Myocyte (in vitro differentiated cells): Measurements from ENCODE around the gene UQCR10. TPM values are rescaled to one million over a fixed set of nuclear protein-coding genes. Genes with fewer than 3 reads are reported as not detected.
A peak's percentile ranks its signal among the peaks of the same experiment; 100 is the strongest.

Experiments used
- DNase-seq: peaks from one replicate; pipeline ENCODE4 v3.0.0-alpha.2; 2012; ENCODE audit warnings: low read depth
- total RNA-seq: library from RNA; depleted of rRNA; stranded (reverse); fragments of >200 nt; gene quantifications from 2 replicates; pipeline ENCODE4 v1.2.3, GENCODE V29; 2014

UQCR10 gene
- total RNA-seq, 1 donor from 2014 or later, result 140 TPM

- DNase-seq, result peak; percentile 87
Observed at GRCh38 chr22:29798318-29798717, 31.1 kb downstream of the UQCR10 start.

DNA sequence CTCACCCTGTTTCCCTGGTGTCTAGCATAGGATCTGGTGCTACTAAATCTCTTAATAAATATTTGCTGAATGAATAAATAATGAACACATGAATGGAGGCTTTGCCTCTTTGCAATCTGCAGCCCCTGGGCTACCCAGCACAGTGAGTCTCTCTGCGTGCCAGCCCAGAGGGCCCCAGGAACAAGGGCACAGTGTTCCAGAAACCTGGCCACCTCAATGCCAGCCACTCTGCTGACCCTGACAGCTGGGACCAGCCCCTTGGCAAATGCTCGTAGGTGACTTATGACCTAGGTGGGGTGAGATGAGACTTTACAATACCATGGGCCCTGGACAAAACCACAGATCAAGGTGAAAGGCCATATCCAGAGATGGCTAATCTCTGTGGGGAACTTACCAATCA is 31.6 kb downstream of the UQCR10 start:
- no peak for DNase-seq

DNA sequence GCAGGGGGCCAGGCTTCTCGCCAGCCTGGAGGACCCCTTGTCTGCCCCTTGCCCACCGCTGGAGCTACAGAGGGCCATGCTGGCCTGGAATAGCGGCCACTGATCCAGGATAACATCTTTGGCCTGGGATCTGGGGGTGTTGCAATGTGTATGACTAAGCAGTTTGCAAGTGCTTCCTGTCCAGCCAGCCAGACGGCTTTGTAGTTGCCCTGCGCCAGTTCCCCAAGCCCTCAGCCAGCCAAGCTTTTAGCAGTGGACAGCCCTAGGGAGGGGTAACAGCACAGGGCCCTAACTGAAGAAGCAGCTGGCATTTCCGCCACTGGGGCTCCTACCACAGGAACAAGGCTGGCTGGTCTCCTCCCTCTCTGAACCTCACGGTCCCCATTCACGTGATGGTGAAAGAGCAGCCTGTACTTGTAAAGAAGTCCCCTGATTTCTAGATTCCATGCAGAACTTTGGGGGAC is 32.1 kb downstream of the UQCR10 start:
- DNase-seq, result peak; percentile 99

GRCh38 chr22:29801153-29801552 is 34.0 kb downstream of the UQCR10 start:
- DNase-seq, result peak; percentile 43

GRCh38 chr22:29801796-29802195 is 34.6 kb downstream of the UQCR10 start:
- no peak for DNase-seq

DNA sequence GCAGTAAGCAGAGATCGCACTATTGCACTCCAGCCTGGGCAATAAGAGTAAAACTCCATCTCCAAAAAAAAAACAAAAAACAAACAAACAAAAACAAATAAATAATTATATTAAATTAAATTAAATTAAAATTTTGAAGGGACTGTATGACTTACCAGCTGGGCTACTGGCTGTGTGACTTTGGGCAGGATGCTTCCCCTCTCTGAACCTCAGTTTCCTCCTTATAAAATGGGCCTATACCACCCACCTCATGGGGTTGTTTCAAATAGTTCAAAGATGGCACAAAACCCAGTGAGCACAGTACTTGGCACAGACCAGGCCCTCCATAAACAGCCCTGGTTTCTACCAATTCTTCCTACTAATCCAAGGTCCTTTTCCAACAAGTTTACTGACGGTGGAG is 36.0 kb downstream of the UQCR10 start:
- no peak for DNase-seq

- no peak for DNase-seq
Observed at GRCh38 chr22:29804985-29805384, 37.8 kb downstream of the UQCR10 start.

DNA sequence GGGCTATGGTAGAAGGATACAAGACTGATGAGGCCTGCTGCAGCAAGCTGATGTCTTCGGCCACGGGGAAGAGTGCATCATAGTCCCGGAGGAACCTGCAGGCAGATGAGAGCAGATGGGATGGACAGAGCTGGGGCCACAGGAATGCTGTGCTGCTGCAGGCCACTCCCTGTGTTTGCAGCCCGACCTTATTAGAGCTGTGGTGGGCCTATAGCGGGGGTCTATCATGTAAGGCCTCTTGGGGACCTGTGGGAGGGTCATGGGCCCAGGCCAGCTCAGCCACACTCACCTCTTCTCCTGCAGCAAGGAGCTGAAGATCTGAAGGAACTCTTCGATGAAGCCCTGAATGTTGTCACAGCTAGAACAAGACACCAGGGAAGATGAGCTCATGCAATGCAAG is 39.0 kb downstream of the UQCR10 start:
- peak; percentile 38 for DNase-seq

DNA sequence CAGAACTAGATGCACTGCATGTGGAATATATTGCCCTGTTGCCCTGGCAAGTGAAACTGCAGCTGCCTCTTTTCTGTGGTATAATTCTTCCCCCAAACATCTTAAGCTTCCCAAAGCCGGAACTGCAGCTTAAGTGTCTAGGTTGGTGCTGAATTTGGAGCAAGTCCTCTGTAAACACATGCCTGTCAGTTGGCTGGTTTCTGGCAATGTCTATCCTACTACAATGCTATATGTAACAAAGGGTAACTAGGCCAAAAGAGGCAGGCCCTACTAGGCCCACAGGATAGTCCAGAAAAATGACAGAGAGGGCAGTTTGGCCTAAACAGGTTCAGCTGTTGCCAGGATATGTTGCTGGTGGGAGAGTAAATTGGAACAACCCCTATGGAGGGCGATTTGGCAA is 43.0 kb downstream of the UQCR10 start:
- peak; percentile 88 for DNase-seq

DNA sequence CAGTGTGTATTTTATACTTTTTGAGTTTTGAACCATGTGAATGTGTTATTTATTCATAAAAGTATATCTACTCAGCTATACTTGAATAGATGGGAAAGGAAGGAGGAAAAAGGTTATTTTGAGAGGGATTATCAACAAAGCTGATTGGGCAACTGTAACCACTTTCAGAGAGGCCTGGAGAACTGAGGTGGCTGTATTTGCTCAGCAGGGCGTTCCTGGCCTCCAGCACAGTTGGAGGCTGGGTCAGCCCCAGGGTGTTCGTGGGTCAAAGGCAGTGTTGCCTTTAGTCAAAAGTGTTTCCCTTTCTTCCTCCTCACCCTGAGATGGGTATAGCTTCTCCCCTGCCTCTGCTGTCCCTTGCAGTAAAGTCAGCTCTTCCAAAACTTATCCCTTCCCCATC is 44.2 kb downstream of the UQCR10 start:
- DNase-seq, result no peak

DNA sequence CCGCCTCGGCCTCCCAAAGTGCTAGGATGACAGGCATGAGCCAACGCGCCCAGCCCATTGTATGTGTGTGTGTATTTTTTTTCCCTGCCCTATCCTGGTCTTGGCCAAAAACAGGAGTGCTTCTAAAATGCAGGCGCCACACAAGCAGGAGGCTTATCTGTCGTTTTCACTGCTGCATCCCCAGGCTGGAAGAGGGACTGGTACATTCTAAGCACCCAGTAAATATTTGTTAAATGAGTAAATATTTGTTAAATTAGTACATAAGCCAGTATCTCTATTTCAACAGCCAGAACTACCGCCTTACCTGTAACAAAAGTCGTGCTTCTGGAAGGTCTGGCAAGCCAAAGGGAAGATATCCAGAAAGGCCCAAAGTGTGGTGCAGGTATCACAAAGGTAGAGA is 46.0 kb downstream of the UQCR10 start:
- DNase-seq, result no peak

DNA sequence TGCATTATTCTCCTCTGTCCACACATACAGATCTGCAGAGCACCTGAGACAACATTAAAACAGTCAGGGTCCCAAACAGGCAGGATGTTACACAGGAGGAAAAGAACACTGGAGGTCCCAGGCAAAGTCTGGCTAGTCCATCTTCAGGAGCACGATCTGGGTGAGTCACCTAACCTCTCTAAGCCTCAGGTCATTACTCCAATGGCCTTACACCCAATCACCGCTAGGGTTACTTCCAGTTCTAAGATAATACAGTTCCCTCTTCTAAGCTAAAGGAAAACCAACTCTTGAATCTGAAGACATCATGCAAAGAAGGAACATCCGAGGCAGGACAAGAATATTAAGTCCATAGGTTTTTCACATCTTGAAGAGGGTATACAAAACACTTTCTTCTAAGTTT is 46.4 kb downstream of the UQCR10 start:
- DNase-seq, result no peak

GRCh38 chr22:29814003-29814402 is 46.8 kb downstream of the UQCR10 start:
- no peak for DNase-seq

- DNase-seq, result no peak
Observed at GRCh38 chr22:29815580-29815979, 48.4 kb downstream of the UQCR10 start.

- no peak for DNase-seq
Observed at GRCh38 chr22:29816128-29816527, 49.0 kb downstream of the UQCR10 start.

DNA sequence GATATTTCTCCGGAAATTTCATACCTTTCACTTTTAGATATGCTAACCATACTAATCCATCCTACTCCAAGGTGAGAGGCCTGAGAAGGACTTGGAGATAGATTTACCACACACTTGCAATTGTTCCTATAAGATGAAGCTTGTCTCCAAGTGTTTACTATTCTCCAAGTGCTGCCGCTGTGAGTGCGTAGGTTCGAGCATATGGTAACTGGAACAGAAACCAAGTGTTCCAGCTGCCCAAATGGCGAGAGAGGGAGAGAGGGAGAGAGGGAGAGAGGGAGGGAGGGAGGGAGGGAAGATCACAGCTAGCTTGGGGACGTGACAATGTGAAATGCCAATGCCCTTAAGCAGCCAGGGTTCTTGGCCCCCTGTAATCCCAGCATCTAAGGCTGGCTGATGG is 49.4 kb downstream of the UQCR10 start:
- no peak for DNase-seq

GRCh38 chr22:29816980-29817379 is 49.8 kb downstream of the UQCR10 start:
- DNase-seq, result no peak

- DNase-seq, result no peak
Observed at GRCh38 chr22:29817724-29818123, 50.6 kb downstream of the UQCR10 start.

- DNase-seq, result no peak
Observed at GRCh38 chr22:29819501-29819900, 52.3 kb downstream of the UQCR10 start.

Other genes starting within 250 kb of the UQCR10 start
- 28.7 and 34.9 TPM in 2 replicates for gene THOC5, start 213.6 kb upstream of the UQCR10 start, total RNA-seq
- gene NIPSNAP1, start 186.3 kb upstream of the UQCR10 start, total RNA-seq, result 15.2 and 22.4 TPM in 2 replicates
- gene NF2, start 163.7 kb upstream of the UQCR10 start, total RNA-seq, result 71.1 and 77.8 TPM in 2 replicates
- gene CABP7, start 47.4 kb upstream of the UQCR10 start, total RNA-seq, result 0.05 and 0.16 TPM in 2 replicates
- gene ZMAT5, start 362 bp upstream of the UQCR10 start, total RNA-seq, result 37.8 and 44.5 TPM in 2 replicates
- 20.1 and 33.6 TPM in 2 replicates for gene ASCC2, start 70.9 kb downstream of the UQCR10 start, total RNA-seq
- 25.7 and 29.3 TPM in 2 replicates for gene MTMR3, start 115.8 kb downstream of the UQCR10 start, total RNA-seq